PFSK-1 (cell line): ENCODE results near the gene NFIA.

Source experiments
- POLR2AphosphoS5 ChIP-seq: IDR thresholded peaks from 2 replicates; pipeline ENCODE4 v1.6.1; 2012; ENCODE audit warnings: low read depth, mild to moderate bottlenecking, control low read depth, low read length, moderate library complexity
- REST ChIP-seq, 2 experiments: IDR thresholded peaks; 2 replicates each; pipeline versions ENCODE4 v1.6.1 to v1.8.0; 2011 to 2012; ENCODE audit warnings: low read depth in 2 of 2, low read length in 2 of 2, control low read depth in 1 of 2, inconsistent platforms in 1 of 2, mild to moderate bottlenecking in 1 of 2, moderate library complexity in 1 of 2; ENCODE audit not compliant: insufficient read depth in 1 of 2
- TAF1 ChIP-seq: IDR thresholded peaks from 2 replicates; pipeline ENCODE4 v1.6.1; 2012; ENCODE audit warnings: low read length, control low read depth, borderline replicate concordance; ENCODE audit not compliant: insufficient read depth

- TF ChIP-seq TAF1 (no peak), REST (IDR thresholded peaks at IDR 0.05; ENCODE audit: insufficient read depth in 1 of 2, low read depth in 2 of 2, low read length in 2 of 2) (no peak), POLR2AphosphoS5 (no peak)
Measured at GRCh38 chr1:61142043-61142440, 59.7 kb downstream of the NFIA start.
